Cardiac fibroblast (primary cell): ENCODE results near the gene CDH22.

Source experiments
- DNase-seq, 2 donors: peaks; one replicate each; pipeline versions ENCODE4 v3.0.0 to v3.0.0-alpha.2; 2010; ENCODE audit warnings: low read depth in 2 of 2
- H3K4me3 ChIP-seq, 2 donors: replicated peaks in 1 of 2; 1 replicate in 1 of 2; 2 replicates in 1 of 2; pipeline ENCODE4 v1.5.1; 2011; ENCODE audit warnings: low read depth in 2 of 2, low read length in 2 of 2, mild to moderate bottlenecking in 2 of 2, moderate library complexity in 1 of 2
- TF ChIP-seq, protein P1 (sequence below): IDR thresholded peaks from one replicate; pipeline ENCODE4 v1.5.1; 2011; ENCODE audit warnings: low read depth, mild to moderate bottlenecking, low read length, inconsistent platforms

CDH22 gene

DNA sequence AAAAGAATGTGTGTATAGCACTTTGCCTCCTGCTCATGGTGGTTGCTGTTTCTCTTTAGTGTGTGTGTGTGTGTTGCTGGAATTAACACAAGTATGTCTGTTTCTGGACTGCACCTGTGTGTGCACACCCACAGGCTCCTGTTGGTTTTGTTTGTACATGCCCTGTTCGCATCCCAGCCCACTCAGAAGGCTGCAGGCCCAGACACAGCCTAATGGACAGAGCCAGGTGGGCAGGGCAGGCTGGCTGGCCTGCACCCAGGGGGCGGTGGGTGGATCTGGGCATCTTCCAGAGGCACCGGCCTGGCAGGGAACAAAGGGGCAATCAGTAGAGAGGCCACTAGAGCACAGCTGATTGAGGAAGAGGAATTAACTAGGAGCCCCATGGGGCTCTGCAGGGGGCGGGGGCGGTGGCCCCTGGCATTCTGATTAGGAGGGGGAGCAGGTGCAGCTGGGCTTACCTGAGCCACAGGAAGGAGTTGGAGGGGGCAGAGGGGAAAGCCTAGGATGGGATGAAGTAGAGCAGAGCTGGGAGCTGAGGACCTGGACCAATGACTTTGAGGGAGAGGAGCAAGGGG lies 168.3 kb downstream of the CDH22 start:
- TF ChIP-seq, protein P1, sequence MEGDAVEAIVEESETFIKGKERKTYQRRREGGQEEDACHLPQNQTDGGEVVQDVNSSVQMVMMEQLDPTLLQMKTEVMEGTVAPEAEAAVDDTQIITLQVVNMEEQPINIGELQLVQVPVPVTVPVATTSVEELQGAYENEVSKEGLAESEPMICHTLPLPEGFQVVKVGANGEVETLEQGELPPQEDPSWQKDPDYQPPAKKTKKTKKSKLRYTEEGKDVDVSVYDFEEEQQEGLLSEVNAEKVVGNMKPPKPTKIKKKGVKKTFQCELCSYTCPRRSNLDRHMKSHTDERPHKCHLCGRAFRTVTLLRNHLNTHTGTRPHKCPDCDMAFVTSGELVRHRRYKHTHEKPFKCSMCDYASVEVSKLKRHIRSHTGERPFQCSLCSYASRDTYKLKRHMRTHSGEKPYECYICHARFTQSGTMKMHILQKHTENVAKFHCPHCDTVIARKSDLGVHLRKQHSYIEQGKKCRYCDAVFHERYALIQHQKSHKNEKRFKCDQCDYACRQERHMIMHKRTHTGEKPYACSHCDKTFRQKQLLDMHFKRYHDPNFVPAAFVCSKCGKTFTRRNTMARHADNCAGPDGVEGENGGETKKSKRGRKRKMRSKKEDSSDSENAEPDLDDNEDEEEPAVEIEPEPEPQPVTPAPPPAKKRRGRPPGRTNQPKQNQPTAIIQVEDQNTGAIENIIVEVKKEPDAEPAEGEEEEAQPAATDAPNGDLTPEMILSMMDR: no peak
- no peak overlapping the region for H3K4me3 ChIP-seq
- DNase-seq: no peak

DNA sequence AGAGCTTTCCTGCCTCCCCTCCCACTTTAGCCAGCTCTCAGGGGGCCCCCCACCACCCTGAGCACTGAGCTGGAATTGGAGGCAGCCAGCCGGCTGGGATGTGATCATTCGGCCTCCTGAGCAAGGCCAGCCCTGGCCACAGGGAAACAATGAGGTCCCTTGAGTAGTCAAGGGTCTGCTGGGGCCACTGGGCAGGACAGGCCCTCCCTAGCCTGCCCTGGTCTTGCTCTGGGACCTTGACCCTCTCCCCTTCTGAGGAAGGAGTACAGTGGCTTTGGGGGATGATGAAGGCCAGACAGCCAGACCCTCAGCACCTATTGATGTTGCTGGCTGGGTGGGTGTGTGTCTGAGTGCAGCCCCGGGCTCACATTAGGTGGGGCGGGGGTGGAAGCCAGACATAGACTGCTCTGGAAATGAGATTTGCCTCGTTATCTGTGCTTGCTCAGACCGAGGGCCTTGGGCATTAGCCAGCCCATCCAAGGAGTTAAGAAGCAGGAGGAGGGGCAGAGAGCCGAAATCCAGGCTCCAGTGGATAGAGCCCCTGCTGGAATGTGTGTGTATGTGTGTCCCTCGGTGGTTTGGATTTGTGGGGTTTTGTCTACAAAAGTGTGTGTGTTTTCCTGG lies 168.9 kb downstream of the CDH22 start:
- no peak overlapping the region for H3K4me3 ChIP-seq
- DNase-seq: no peak
- TF ChIP-seq, protein P1: no peak

DNA sequence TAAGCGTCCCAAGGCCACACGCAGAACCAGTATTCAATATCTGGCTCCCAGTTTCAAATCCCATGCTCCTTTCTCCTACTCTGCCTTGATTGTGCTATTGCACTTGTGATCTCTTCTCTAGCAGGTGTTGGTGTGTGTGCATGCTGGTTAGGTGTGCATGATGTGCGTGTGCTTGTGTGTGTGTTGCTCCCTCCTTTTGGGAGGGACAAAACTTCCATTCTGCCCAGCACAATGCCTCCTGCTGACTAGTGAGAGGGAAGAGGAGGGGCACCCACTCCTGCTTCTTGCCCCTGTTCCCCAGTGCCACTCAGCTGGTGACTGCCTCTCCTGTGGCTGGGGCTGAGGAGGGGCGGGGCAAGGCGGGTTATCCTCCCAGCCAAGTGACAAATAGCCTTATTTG lies 170.5 kb downstream of the CDH22 start:
- no peak for DNase-seq
- H3K4me3 ChIP-seq: no peak overlapping the region
- TF ChIP-seq, protein P1: no peak

DNA sequence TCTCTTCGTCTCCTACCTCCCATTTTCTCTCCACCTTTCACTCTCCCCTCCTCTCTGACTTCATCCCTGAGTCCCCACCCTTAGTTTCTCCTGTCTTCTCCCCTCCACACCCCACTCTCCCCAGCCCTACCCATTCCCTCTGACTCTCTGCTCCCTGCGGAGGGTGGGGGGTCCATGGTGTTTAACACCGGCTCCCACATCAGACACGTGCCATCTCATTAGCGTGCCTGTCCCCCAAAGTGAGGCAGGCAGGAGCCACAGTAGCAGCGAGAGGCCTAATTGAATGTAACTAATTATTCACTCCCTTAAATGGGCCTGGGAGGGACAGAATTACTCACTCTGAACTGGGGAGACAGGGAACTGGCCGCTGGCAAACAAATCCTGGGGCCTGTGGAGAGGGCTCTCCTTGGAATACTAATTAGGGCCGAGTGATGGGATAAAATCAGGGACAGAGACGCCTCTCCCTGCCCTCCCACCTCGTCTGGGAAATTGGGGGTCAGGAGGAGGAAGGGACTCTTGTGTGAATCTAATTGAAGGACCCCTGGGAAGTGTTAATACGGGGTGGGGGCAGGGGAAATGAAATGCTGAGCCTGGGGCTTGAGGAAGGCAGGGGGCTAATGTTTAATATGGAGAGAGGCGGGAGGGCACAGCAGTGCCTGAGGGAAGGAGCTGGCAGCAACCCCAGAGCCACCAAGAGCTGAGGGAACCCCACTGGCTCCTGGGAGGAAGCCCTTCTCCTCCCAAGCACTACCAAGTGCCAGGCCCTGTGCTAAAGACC lies 172.3 kb downstream of the CDH22 start:
- no peak overlapping the region for H3K4me3 ChIP-seq
- DNase-seq: no peak
- TF ChIP-seq, protein P1: no peak

DNA sequence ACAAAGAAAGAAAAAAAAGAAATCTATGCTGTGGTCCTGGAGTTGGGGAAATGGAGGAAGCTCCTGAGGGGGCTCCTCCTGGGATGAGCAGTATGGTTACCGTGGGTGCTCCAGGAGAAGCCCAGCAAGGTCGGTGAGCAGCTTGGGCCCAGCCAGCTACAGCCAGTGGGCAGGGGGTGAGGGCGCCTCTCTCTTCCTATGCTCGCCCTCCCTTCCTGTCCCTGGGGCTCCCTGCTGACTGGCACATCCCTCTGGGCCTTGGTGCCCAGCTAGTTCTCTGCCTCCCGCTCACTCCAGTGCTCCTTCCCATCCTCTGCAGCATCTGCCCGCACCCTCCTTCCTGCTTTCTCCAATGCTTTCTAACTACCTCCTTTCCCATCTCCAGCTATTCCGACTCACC lies 173.6 kb downstream of the CDH22 start:
- H3K4me3 ChIP-seq: no peak overlapping the region
- TF ChIP-seq, protein P1: no peak
- DNase-seq: no peak

DNA sequence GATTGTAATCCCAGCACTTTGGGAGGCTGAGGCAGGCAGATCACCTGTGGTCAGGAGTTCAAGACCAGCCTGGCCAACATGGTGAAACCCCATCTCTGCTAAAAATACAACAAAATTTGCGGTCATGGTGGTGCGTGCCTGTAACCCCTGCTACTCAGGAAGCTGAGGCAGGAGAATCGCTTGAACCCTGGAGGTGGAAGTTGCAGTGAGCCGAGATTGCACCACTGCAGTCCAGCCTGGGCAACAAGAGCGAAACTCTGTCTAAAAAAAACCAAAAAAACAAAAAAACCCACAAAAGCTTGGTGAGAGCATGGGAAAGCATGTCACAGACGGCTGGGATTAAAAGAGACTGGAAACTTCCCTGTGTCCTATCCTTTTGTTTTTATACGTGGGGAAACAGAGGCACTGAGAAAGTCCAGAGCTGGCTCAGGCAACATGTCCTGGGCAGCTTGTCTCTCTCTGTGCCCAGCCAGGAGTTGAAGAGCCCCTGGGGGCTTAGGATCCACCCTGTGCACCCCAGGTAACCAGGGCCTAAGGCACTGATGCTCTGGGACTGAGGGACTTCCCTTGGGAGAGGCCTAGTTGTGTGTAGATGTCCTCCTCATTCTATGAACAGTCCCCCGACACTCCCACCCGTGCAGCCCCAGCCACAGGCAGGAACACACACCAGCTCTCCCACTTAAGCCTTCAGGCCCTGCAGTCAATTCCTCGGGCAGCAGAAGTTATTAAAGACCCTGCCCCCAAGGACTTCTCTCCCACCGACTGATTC lies 174.2 kb downstream of the CDH22 start:
- DNase-seq: no peak
- TF ChIP-seq, protein P1: no peak
- no peak overlapping the region for H3K4me3 ChIP-seq
